Lower leg skin (tissue), 4 donors: ENCODE data around the gene ADAM8. TPM values are rescaled to one million over a fixed set of nuclear protein-coding genes. Genes with fewer than 3 reads are reported as not detected.

Experiments
- DNase-seq, 2 donors: peaks; one replicate each; pipeline ENCODE4 v3.0.0-alpha.2; 2019; ENCODE audit warnings: low spot score in 2 of 2
- H3K4me3 ChIP-seq: fragments of 200-600 bp; sonication (generic); 2 replicates; pipeline ENCODE4 v1.5.1; 2017; ENCODE audit warnings: mild to moderate bottlenecking, low read depth; ENCODE audit not compliant: poor library complexity, severe bottlenecking
- CTCF ChIP-seq, 3 donors: fragments of 450-650 bp; IDR thresholded peaks; one replicate each; pipeline ENCODE4 v1.5.1; 2016; ENCODE audit warnings: antibody characterized with exemption in 3 of 3, mild to moderate bottlenecking in 3 of 3, moderate library complexity in 2 of 3
- POLR2A ChIP-seq, 2 donors: fragments of 450-650 bp; IDR thresholded peaks; one replicate each; pipeline ENCODE4 v1.6.1; 2016 to 2017; ENCODE audit warnings: antibody characterized with exemption in 2 of 2, mild to moderate bottlenecking in 1 of 2, moderate library complexity in 1 of 2
- WGBS, 2 donors: methylation state at CpG; one replicate each; pipeline ENCODE4 v1.1.5; 2018; 5-methylcytosine and 5-hydroxymethylcytosine counted together
- intact Hi-C: fragments of 100-400 bp; cut with DNase I; formaldehyde crosslinking; loops from one replicate; pipeline ENCODE4 v1.15.0; 2023; ENCODE audit warnings: low total_unique reads
- total RNA-seq, 4 donors: library from RNA; depleted of rRNA; stranded (reverse); fragments of >200 nt; gene quantifications; one replicate each; pipeline ENCODE4 v1.1.0, GENCODE V29; 2016

The ADAM8 gene
- total RNA-seq, 4 donors from 2014 or later = 3.3 to 5.9 (median 4.6) TPM

DNA sequence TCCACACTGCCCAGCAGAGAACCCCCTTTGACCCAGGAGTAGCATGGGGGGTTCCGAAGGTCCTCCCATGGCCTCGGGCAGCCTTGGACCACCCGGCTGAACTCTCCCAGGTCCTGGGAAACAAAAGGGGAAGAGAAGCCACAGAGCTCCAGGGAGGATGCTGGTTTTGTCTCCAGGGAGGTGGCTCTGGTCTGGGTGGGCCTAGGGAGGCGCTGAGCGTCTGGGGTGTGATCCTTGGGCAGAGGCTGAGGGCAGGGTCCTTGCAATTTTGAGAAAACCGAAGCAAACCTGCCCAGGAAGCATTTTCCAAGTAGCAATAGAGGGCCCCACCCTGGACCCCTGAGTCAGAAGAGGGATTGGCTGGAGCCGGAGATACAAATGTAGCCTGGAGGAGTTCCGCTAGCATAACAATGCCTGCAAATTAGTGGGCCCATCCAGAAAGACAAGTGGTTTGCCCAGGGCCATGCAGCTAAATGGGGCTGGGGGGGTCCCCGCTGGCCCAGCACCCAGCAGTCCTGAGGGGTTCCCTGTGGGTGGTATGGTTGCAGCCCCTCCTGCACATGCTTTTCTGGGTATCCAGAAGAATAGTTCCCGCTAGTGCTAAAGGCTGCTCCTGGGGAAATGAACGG lies 44.6 kb downstream of the ADAM8 start:
- no peak overlapping the region for H3K4me3 ChIP-seq
- DNase-seq = no peak
- intact Hi-C loops = no loop called here
- WGBS, 2 donors = 35 to 39% methylated on average over 8 to 11 of the region's 11 CpGs
- TF ChIP-seq POLR2A (IDR thresholded peaks at IDR 0.05) (no peak), CTCF (IDR thresholded peaks at IDR 0.05) (no peak)

- TF ChIP-seq CTCF (IDR thresholded peaks at IDR 0.05) (no peak), POLR2A (IDR thresholded peaks at IDR 0.05) (no peak)
- intact Hi-C loops = no loop called here
- 22 to 40% methylated on average over 28 to 38 of the region's 44 CpGs for WGBS, 2 donors
- no peak for DNase-seq
- H3K4me3 ChIP-seq = no peak overlapping the region
These were observed 45.3 kb downstream of the ADAM8 start for GRCh38 chr10:133231244-133231945.

- TF ChIP-seq CTCF (IDR thresholded peaks at IDR 0.05) = no peak
- TF ChIP-seq POLR2A (IDR thresholded peaks at IDR 0.05) = no peak
- DNase-seq = no peak
- WGBS, 2 donors = 0 to 3% methylated on average over 6 to 78 of the region's 122 CpGs
- no peak overlapping the region for H3K4me3 ChIP-seq
- intact Hi-C loops = no loop called here
These were observed 46.1 kb downstream of the ADAM8 start for GRCh38 chr10:133230387-133231195.

- TF ChIP-seq CTCF (IDR thresholded peaks at IDR 0.05) (no peak), POLR2A (IDR thresholded peaks at IDR 0.05) (no peak)
- intact Hi-C loops = no loop called here
- H3K4me3 ChIP-seq = no peak within 1 kb of the TSS
- WGBS, 2 donors = 6% methylated on average over 3 of the region's 49 CpGs; no CpG with 5 or more reads in 1 of the 2 donors
- no peak for DNase-seq
These were observed 46.7 kb downstream of the ADAM8 start, which contains the start of gene UTF1 for GRCh38 chr10:133230044-133230361. TSS of gene UTF1 (plus strand) at chr10:133230217. CDS start at chr10:133230289, 72 bp downstream.

DNA sequence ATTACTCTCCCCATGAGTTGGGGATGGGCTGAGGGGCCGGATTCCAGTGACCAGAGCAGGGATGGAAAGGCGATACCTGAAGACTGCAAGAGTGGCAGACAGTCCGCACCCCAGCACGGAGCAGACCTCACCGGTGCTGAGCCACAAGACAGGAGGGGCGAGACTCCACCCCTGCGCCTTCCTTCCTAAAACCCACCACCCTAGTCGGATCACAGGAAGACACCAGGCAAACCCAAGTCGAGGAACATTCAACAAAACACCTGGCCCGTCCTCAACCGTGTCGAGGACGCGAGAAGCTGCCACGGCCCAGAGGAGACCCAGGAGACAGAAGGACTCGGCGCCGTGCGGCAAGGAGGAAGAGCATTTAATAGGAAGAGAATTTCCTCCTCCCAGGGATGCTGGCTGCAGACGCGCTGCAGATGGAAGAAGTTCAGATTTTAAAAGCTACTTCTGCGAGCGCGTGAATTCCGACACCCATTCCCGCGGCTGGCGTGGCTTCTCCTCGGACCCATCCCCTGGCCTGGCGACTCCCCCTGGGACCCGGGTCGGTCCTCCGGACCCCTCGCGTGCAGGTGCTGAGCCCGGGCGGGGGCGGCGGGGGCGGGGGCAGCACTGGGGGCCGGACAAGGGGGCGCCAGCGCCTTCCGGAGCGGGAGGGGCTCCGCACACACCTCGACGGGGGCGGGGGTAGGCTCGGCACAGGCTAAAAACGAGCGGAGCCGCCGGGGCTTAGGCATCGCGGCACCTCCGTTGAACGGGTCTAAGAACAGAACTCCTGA lies 47.2 kb downstream of the ADAM8 start:
- H3K4me3 ChIP-seq = no peak overlapping the region
- TF ChIP-seq POLR2A (IDR thresholded peaks at IDR 0.05) (no peak), CTCF (IDR thresholded peaks at IDR 0.05) (no peak)
- DNase-seq = no peak
- WGBS, 2 donors = 7 to 12% methylated on average over 26 to 46 of the region's 58 CpGs
- intact Hi-C loops = no loop called here
